HG02840 (cell line): ENCODE data around the gene MAGI1.

ENCODE experiments used
- ATAC-seq: cut with Tn5 transposase; IDR thresholded peaks from one replicate; pipeline ENCODE4 v1.9.1; 2021; ENCODE audit warnings: mild to moderate bottlenecking, moderate library complexity, moderate number of reproducible peaks; ENCODE audit not compliant: unreplicated experiment, low FRiP score

The MAGI1 gene

GRCh38 chr3:65658401-65658800 is 380.3 kb downstream of the MAGI1 start:
- ATAC-seq, result no peak

DNA sequence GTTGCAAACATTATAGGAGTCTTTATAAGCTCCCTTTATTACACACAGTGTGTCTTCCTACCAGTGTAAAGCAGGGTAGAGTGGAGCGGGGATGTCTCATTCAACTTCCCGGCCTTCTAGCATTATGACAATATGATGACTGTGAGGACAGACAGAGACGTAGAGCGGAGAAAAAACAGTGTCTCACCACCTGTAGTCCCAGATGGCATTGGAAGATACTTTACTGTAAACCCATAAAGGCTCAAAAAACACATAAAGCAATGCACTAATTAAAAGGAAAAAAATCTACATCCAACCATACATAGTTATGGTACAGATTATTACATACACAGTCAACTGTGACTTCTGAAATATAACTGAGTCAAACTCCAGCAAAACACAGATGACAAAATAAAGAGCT is 383.7 kb downstream of the MAGI1 start:
- ATAC-seq, result no peak

DNA sequence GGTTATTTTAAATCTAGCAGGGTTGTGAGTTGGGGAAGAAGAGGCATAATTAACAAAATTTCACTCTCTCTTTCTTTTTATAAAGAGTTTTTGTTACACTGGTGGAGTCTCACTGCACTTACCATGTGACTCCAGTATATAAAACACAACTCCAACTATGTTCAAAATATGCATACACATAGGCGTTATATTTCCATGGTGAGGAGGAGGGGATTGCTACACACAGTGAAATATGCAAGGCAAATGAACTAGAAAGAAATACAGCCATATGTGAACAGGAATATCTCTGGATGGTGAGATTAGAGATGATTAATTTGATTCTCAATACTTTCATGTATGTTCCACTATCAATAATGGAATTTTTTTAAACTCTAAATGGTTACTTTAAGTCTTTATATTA is 385.0 kb downstream of the MAGI1 start:
- no peak for ATAC-seq

GRCh38 chr3:65650247-65650646 is 388.5 kb downstream of the MAGI1 start:
- no peak for ATAC-seq

- no peak for ATAC-seq
Observed at GRCh38 chr3:65647369-65647768, 391.3 kb downstream of the MAGI1 start.

- no peak for ATAC-seq
Observed at GRCh38 chr3:65642883-65643282, 395.8 kb downstream of the MAGI1 start.

DNA sequence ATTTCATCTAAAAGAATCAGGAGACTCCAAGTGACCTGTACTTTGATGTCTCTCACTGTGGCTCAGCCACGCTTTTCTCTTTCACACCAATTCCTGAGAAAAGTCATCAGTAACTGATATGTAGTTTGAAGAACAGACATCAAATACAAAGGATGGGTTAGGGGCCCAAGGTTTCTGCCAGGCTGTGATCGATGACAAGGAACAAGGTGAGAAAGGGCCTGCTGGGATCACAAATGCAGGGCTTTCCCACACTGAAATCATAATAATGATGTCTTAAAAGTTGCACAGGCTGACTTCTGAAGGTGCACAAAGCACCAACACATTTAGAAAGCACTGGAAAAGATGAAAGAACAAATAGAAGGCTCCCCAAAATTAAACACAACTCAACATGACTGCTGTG is 396.9 kb downstream of the MAGI1 start:
- ATAC-seq, result no peak

DNA sequence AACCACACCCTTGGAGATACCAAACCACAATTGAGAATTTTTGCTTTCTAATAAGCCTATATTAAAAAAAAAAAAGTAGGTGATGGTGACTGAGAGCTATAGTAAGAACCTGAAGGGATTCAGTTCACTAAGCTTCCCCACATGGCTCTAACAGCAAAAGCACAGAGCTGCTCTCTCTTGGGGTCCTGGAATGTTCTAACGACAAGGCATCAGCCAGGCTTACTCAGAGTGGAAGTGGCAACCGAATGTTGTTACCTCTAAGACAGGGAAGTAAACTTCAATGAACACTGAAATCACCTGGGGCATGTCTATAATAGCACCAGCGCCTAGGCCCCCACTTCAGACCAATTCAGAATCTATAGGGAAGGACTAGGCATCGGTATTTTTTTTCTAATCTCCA is 397.7 kb downstream of the MAGI1 start:
- ATAC-seq, result no peak

- ATAC-seq, result no peak
Observed at GRCh38 chr3:65639444-65639843, 399.3 kb downstream of the MAGI1 start.

- ATAC-seq, result no peak
Observed at GRCh38 chr3:65638301-65638700, 400.4 kb downstream of the MAGI1 start.

DNA sequence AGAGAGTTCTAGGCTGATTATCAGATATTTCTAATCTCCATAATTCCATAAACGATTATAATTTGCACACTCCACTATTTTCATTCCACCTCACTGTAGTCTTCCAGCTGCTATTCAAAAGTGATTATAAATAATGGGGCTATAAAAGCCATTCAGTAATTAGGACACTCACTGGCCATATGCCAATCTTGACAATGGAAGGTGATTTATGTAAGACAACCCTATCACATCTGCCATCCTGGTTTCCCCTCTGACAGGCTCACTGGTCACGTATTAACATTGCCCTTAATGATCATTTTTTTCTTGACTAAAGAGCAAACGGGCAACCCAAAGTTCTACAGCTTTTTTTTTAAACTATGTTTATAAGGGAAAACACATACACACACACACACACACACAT is 402.4 kb downstream of the MAGI1 start:
- no peak for ATAC-seq

GRCh38 chr3:65635657-65636056 is 403.1 kb downstream of the MAGI1 start:
- no peak for ATAC-seq

DNA sequence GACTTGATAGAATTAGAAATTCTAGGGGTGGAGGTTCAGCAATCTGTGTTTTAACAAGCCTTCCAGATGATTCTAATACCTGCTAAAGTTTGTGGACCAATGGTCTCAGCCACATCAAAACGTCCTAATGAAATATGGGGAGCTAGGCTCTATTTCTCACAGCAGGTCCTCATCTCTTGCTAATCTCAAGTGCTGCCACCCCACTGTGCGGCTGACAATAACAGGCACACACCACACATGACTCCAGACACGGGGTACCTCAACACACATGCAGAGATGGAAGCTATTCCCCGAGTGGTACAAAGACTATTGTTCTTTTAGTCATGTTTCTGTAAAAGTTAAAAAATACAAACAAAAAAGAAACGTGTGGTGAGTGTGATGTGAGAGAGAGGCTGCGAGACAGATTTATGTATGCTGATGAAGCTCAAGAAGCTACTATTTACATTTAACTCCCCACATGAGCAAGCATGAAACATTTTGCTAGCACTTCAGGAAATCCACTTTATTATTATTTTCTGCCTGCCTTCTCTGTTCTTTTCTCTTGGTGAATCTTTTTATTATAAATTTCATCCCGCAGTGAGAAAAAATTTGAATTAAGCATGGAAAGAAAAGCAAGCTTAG is 405.6 kb downstream of the MAGI1 start:
- ATAC-seq, result no peak

DNA sequence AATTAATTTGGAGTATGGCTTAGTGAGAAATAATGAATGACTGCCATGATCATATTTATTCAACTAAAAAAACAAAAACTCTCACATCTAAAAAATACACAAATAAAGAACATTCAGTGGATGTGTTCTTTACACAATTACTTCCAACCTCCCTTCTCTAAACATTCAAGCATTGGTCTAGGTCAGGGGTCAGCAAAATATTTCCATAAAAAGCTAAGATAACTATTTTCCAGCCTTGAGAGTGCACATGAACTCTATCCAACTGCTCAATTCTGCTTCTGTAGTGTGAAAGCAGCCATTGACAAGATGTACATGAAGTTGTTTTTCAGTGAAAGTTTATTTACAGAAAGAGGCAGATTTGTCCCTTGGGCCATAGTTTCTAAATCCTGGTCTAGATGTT is 406.3 kb downstream of the MAGI1 start:
- no peak for ATAC-seq

DNA sequence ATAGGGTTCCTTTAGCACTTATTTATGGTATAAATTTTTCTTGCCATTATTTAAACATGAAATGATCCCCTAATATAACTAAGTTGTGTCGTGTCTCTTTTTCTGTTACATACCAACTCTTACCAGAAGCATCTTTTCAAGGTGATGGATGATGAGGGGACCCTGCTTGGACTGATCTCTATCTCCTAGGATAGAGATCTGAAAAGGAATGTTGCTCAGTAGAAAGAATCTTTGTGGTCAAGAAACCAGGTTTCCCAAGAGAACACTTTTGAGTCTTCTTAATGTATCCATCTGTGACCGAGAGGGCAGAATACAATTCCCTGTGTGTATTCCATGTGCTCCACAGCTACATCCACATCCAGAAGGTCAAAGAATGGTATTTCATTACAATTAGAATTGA is 409.7 kb downstream of the MAGI1 start:
- no peak for ATAC-seq

DNA sequence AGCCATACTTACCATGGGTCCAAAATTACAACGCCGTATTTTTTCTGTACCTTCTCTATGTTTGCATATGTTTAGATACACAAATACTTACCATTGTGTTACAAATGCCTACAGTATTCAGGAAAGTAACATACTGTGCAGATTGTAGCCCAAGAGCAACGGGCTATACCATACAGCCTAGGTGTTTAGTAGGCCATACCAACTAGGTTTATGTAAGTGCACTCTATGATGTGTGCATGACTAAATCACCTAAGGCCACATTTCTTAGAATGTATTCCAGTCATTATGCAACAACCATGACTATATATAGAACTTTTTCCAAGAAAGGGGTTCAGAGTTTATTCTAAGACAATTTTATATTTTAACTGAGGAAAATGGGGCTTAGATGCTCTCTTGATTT is 411.7 kb downstream of the MAGI1 start:
- ATAC-seq, result no peak

DNA sequence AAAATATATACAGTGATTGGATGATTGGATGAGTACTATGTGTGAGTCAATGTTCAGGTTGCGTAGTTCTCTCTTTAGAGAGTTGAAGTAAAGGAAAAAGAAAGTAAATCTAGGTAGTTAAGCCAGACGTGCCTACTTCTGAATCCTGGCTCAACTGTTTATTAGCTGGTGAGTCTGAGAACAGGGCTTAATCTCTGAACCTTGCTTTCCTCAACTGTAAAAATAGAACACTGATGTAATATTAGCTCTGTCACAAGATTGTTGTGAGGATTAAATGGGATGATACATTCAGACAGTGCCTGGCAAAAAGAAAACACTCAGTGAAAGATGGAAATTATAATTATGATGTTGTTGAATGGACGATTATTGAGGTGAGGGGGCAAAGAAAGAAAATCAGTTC is 413.4 kb downstream of the MAGI1 start:
- ATAC-seq, result no peak

- ATAC-seq, result no peak
Observed at GRCh38 chr3:65623362-65623761, 415.4 kb downstream of the MAGI1 start.

- no peak for ATAC-seq
Observed at GRCh38 chr3:65619888-65620287, 418.8 kb downstream of the MAGI1 start.

- no peak for ATAC-seq
Observed at GRCh38 chr3:65619451-65619881, 419.3 kb downstream of the MAGI1 start.

- ATAC-seq, result no peak
Observed at GRCh38 chr3:65618599-65618998, 420.1 kb downstream of the MAGI1 start.

DNA sequence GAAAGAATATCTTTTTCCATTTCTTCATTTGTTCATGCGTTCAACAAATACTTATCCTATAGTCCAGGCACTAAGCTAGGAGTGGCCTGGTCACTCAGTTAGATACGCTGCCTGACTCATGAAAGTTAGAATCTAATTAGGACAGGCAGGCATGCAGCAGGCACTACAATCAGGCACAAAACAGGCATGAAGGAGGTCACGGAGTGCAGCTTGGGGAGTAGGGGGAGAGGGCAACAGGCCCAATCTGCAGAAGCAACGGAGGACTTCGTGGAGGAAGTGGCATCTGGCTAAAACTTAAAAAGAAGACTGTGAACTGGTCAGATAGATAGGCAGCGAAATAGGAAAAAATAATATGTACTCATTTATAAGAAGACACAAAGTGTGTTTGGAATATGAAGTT is 420.9 kb downstream of the MAGI1 start:
- no peak for ATAC-seq

DNA sequence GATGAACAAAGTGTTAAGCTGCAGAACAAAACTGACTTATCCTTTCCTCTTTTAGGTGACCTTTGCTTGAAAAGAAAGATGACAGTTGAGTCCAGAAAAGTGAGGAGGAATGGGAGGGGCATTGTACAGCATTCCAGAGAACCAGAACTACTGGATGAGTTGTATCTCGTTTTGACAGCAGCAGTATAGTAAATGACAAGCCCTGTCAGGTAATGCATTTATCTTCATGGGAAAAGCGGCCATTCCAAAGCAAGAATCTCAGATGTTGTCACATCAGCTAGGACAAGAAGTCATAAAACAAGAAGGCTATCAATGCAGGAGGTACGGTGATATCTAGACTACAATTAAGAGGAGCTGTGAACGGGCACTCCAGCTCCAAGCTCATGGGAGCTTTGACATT is 421.5 kb downstream of the MAGI1 start:
- no peak for ATAC-seq
